NCI-H2107 treated with DMSO at 0.1 percent for 48 hours (cell line): ENCODE data around the gene KRTAP5-5.
"Not testable (repeated sequence)": the region's sequence is repeated elsewhere in the genome, so short reads cannot be mapped to it uniquely, and the experiment has no call there.

Experiments used
- DNase-seq: peaks from one replicate; lab custom pipeline; 2025; ENCODE audit not compliant: unreplicated experiment; lab: John Stamatoyannopoulos, UW

The KRTAP5-5 gene

DNA sequence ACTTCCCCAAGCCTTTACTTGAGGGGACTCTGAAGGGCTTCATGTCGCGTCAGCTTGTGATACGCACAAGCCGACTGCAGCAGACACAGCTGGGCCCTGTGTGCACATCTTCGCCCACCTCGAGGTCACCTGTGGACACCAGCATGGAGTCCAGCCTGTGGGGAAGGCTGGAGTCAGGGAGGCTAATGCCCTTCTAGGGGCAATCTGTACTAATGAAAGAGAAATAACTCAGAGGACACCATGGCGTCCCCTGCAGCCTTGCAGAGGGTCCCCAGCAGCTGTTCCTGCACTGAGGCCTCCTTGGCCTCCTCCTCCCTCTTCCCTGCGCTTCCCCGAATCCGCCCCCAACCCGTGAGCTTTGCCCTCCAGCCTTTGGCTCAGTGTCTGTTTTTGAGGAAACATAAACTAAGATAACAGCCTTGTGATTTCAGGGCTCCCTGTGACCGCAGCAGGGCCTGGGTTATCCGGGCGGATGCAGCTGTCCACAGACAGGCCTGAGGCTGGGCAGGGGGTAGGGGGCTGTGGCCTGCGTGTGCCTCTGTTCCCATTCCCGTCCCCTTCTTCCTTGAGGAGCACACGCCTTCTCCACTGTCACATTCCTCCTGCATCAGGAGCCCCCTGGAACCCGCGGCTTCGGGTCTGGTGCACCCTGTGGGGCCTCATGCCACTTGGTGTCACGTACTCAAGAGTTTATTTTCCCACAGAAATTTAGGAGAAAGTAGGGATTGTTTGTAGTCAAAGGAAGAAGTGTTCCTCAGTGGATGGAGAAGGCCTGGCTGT is 25.0 kb downstream of the KRTAP5-5 start:
- DNase-seq: no peak

DNA sequence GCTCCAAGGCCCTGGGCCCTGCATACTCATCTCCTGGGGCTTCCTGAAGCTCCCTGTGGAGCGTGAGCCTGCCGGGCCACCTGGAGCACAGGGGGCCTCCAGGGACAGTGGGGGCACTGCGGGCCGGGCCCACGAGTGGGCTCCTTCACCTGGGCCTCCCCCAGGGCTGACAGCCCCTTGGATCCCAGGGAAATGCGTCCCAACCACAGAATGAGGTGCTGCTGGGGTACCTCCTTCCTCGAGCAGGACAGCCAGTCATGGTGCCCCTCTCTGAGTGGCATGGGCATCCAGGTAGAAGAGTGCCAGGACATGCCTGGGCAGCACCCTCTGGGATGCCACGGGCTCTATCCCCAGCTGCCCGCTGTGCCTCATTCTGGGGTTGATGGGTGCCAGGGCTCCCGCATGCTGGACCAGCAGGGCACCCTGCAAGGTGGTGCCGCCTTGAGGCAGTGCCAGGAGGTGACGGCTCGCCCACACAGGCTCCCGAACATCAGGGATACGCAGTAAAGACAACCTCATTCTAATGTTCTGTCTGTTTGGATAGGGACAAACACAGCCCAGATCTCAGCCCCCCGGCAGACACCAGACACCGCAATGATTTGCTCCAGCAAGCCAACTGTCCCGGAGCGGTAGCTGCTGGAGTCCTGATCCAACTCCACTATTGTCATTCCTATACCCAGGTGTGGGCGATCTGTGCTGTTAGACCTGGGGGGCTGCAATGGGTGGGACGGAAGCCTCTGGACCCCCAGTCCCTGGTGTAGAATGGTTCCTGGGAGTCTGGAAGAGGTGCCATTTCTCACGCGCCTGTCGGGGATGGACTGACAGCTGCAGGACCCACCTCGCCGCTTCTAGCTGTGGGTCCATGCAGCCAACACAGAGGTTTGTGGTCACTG is 25.8 kb downstream of the KRTAP5-5 start:
- DNase-seq: no peak

DNA sequence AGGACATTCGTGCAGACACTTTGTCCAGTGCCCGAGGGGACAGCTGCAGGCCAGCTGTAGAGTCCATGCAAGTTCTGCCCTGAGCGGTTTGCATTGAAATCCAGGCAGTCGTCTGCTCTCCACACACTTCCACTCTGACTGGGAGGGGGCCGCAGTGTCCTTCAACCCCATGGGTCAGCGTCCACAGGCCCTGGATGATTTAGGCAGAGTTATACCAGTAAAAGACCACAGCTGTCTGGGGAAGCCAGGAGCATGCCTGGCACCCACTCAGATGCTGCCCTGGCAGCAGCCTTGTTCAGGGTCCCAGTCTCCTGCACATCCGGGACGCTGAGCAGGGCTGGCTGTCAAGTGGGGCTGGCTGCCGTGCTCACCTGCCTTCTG is 26.5 kb downstream of the KRTAP5-5 start:
- DNase-seq: no peak

DNA sequence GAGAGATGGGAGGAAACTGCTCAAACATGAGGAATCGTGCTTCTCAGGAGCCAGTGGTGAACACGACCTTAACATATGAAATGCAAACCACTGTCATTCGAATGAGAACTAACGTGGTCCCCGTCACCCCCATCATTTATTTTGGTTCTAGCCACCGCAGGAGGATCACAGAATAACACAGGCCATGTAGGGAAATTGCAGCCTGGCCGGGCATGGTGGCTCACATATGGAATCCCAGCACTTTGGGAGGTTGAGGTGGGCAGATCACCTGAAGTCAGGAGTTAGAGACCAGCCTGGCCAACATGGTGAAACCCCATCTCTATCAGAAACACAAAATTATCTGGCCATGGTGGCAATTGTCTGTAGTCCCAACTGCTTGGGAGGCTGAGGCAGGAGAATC is 27.1 kb downstream of the KRTAP5-5 start:
- no peak for DNase-seq

DNA sequence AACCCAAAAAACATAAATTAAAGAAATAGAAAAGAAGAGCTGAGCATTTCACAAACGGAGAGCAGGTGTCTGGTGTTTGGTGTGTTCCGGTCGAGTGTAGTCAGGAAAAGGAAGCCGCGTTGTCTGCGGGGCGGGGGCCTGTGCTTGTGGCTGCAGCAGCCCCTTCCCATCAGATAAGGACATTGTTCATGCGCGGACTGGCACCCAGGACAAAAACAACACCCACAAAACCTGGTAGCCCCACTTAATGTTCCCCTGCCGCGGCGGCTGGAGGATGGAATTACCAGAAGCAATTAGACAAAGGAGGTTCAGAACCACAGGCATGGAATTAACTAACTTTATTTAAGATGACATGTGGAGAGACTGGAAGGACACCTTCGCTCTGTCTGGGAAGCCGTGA is 29.9 kb downstream of the KRTAP5-5 start:
- no peak for DNase-seq

DNA sequence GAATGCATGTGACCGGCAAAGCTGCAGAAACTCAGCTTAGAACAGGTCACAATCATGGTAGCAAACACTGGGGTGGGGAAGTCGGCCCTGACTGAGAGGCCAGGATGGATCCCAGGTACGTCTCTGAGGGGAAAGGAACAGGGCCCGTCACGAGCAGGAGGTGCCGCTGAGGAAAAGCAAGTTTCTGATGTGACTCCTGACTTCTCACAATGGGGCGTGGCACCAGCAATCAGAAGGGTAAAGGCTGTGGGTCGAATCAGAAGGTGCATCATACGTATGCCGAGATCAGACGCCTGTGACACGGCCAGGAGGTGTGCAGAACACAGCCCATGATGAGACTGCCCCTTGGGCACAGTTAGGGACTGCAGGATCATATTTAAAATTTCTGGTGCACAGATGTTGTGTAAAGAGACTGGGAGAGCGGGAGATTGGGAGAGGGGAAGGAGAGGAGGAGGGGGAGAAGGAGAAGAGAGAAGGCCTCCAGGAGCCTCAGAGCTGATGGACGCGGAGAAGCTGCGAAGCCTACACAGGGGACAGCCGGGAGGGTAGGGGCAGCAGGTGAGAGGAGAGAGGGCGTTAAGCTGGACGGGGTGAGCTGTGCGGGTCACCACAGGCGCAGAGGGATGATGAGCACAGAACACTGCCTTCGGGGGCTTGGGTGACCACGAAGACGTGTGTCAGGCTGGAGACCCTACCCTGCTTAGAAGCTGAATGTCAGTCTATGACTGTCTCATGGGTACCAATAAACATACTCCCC is 30.7 kb downstream of the KRTAP5-5 start:
- DNase-seq: no peak

DNA sequence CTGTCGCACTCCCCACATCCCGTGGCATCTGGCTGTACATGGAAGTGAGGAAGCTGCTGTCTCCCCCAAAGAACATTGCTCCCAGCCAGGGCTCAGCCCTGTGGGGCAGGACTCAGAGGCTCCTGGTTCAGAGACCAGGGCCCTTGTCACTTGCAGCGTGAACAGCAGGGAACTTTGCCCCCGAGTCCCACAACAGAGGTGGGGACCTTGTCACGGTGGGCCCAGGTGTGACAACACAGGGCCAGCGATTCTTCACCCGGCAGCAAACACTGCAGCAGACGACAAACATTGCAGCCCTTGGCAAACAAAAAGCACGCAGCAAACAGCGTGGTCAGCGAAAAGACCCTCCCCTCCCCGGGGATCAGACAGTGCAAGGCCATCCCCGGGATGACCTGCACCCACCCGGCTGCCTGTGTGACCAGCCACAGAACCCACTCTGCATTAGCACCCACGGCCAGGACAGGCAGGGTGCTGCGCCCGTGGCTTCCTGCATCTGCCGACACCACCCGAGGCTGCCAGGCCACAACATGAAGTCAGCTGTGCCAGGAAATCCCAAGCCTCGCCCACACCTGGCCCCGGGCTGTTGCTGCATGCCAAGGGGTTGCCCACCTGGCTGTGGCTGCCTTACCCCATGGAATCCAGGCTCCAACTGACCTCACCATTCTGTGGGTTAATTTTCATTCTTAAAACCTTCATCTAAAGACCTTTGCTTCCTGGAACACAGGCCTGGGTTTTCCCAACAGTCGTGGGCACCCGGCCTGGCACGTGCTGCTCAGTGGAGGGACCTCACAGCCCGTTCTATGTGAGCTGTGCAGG is 32.1 kb downstream of the KRTAP5-5 start:
- not testable (repeated sequence) for DNase-seq

DNA sequence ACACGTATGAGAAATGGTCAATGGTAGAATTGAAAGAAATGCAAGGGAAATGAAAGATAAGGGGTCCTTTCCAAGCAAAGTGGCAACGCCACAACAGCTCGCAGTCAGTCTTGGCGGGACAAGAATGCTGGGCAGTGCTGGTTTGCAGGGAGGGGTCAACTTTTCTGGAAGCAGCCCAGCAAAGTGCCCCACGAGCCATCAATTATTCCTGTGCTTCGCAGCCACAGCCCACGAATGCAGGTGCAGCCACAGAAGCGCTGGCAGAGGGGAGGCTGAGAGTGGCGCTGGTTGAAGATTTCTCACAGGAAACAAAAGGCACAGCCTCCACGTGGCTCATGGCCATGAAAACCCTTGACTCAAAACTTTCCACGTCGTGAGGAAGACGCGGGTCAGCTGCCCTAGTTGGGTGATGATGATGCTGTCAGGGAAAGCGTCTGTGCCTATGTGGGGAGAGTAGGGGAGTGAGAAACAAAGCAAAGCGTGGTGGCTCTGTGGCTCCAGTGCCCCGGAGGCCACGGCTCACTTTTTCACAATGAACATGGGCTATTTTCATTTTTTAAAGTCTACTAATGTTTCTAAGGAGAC is 33.2 kb downstream of the KRTAP5-5 start:
- DNase-seq: not testable (repeated sequence)

DNA sequence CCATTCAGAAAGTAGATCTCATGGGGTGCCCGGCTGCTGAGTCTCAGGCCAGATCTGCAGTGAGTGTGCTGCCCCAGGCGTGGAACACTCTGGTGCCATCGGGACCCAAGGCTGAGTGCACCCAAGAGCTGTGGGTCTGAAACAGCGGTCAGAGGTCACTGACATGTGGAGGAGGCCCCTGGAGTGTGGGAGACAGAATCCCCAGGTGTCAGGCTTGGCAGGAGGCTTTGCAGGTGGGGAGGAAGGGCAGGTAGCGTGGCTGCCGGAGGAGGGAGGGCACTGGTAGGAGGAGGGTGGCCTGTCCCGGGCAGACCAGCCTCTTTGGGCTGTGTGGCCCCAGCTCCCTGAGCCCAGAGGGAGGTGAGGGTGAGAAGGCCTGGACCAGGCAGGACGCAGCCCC is 35.7 kb downstream of the KRTAP5-5 start:
- DNase-seq: no peak

DNA sequence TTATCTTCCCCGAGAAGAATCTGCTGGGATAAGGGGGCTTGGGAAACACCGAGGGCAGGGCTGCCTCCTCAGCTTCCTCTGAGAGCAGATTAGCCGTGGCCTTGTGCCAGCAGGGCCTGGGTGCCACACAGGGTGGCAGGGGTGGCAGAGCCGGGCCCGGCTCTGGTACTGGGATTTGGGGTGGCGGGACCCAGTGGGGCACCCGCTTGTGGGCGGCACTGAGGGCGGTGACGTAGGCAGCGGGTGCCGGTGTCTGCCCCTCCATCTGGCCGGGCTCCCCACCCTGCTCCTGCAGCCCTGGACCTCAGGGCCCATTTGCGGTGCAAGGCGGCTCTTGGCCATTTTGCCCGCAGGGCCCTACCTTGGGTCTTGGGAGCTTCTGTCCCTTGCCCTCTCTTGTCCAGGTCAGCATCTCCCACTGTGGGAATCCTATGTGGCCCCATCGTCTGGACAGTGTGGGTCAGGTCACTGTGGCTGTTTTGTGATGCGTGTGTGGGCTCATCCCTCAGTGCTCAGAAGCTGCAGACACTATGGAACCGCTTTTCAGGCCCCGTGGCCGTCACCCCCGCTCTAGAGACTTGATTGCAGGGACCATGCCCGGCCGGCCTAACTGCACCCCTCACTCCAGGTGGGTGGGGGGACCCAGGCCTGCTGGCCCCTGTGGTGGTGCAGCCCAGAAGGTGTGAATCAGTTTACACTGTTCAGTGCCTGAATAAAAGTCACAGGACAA is 37.7 kb downstream of the KRTAP5-5 start:
- DNase-seq: no peak

DNA sequence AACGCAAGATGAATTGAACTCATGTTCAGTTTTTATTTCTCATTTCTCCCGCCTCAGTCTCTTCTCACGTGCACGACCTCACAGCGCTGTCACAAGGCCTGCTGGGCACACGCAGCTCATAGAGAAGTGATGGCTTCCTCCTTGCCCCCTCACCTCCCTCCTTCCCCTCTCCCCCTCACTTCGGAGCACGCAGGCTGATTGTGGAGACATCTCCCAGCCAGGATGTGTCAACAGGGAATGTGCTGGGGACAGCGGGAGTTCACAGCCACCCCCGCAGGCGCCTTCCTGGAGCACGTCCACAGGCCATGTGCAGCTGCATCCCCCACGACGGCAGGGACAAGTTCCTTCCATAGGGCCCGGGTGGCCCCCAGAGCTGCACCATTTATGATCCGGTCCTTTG is 38.3 kb downstream of the KRTAP5-5 start:
- no peak for DNase-seq

DNA sequence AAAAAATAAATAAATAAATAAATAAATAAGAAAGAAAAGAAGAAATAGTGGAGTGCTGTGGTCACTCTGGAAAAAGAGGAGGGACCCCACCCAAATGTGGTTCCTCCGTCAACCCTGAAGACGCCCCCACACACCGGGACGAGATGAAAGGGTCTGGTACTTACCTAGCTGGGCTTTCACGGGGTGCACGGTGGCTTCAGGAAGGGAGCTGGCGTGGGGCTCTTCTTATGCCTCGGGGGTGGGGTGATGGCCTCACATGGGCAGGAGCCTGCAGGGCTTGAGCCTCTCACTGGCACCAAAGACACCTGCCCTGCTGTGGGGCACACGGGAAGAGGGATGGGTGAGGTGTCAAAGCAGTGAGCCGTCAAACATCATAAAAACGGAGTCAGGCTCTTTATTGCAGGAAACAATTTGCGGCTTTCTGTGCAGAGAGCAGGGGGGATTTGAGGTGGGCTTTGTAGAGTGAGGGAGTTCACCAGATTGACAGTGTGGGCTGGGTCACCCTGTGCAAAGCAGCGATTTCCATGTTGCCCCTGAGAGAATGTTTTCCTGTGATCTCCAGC is 39.4 kb downstream of the KRTAP5-5 start:
- DNase-seq: no peak

DNA sequence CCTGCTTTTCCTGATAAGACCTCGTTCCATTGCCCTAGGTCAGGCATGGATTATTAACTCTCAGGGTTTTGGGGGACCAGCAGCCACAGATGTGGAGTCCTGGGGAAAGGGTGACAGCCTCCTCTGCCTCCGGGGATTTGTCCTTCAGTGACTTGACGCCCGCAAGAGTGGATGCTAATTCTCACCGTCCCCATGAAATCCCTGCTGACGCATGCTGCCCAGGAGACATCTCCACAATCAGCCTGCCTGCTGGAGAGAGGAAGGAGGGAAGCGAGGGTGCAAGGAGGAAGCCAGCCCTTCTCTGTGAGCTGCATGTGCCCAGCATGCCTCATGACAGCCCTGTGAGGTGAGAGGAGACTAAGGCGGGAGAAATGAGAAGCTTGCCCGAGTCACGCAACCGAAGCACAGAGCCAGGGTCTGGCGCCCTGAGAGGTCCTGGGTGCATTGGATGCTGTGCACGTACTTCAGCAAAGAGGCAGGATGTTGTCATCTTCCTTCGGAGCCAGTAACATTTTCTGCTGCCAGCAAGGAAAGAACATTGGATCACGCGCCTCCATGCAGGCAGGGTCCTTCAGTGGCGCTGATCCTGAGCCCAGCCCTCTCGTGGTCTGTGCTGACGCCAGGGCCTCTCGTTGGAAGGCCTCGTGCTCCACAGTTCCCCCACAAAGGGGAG is 40.1 kb downstream of the KRTAP5-5 start:
- no peak for DNase-seq

DNA sequence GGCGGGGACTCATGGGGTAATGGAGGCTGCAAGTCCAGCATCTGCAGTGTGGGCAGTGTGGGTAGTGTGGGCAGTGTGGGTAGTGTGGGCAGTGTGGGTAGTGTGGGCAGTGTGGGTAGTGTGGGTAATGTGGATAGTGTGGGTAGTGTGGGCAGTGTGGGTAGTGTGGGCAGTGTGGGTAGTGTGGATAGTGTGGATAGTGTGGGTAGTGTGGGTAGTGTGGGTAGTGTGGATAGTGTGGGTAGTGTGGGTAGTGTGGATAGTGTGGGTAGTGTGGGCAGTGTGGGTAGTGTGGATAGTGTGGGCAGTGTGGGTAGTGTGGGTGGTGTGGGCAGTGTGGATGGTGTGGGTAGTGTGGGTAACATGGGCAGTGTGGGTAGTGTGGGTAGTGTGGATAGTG is 40.9 kb downstream of the KRTAP5-5 start:
- DNase-seq: not testable (repeated sequence)

DNA sequence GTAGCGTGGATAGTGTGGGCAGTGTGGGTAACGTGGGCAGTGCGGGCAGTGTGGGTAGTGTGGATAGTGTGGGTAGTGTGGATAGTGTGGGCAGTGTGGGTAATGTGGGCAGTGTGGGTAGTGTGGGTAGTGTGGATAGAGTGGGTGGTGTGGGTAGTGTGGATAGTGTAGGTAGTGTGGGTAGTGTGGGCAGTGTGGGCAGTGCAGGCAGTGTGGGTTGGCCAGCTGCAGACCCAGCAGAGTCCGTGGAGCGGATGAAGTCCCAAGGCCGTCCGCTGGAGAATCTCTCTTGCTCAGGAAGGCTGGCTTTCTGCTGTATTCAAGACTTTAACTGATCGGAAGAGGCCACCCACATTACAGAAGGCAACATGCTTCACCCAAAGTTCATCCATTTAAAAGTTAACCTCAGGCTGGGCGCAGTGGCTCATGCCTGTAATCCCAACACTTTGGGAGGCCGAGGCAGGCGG is 41.4 kb downstream of the KRTAP5-5 start:
- no peak for DNase-seq

DNA sequence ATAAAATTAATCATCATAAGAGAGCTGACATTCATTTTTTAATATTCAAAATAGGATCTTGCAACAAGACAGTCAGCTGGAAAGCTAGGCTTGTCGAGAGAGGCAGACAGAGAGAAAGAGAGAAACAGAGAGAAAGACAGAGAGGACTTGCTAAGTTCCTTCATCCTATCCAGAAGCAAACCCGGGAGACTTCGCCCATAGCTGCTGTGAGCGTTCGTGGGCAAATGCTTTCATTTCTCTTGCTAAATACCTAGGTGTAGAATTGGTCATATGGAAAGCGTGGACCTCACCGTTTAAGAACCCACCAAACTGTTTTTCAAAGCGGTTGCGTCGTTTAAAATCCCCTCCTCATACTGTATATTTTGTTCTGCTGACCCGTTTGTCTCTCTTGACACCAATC is 42.1 kb downstream of the KRTAP5-5 start:
- no peak for DNase-seq

DNA sequence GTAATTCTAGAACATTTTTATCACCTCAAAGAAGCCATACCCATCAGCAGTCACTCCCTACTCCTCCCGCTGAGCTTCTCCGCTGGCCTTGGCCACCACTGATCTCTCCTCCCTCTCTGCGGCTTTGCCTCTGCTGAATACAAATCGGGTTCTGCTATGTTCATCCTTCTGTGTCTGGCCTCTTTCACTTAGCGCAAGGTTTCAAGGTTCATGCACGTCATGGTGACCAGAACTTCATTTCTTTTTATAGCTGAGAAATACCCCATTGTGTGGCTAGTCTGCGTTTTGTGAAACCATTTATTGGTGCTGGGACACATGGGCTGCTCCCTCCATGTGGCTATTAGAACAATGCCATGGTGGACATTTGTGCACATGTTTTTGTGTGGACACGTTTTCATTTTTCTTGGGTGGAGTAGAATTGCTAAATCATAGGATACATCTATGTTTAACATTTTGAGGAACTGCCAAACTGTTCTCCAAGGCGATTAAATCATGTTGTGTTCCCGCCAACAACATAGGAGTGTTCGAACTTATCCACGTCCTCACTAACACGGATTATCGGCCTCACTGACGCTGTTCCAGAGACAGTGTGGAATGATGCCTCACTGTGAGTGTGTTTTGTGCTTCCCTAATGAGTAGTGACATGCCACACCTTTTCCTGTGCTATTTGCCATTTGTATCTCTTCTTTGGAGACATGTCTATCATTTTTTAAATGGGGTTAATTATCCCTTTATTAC is 43.2 kb downstream of the KRTAP5-5 start:
- DNase-seq: no peak
